OCI-LY7 (cell line): Measurements from ENCODE around the gene SLC6A17. TPM values are rescaled to one million over a fixed set of nuclear protein-coding genes. Genes with fewer than 3 reads are reported as not detected.

Experiments used
- BruUV-seq: library from RNA; stranded (reverse); fragments of 400-500 nt; replicated peaks from 2 replicates; lab custom pipeline; 2021; lab: Mats Ljungman, UMichigan
- CTCF ChIA-PET: fragments of 300-600 bp; sonication (Branson Sonifier 250); formaldehyde crosslinking; loops from one replicate; lab custom pipeline; 2022; ENCODE audit warnings: antibody characterized with exemption; ENCODE audit not compliant: unreplicated experiment; lab: Charles Lee
- POLR2A ChIA-PET: fragments of 300-600 bp; sonication (Branson Sonifier 250); formaldehyde crosslinking; loops from one replicate; lab custom pipeline; 2022; ENCODE audit warnings: antibody characterized with exemption; lab: Charles Lee
- DNase-seq: peaks from one replicate; pipeline ENCODE4 v3.0.0-alpha.2; 2015; ENCODE audit warnings: low spot score
- H2AFZ ChIP-seq: fragments of 200-600 bp; sonication (generic), shearing (Covaris generic); 2 replicates; pipeline ENCODE4 v1.6.1; 2014; ENCODE audit warnings: mild to moderate bottlenecking, antibody characterized with exemption, low read length, moderate library complexity
- H3K27ac ChIP-seq: fragments of 200-600 bp; sonication (generic); 2 replicates; pipeline ENCODE4 v1.5.1; 2014; ENCODE audit warnings: mixed run types, low read depth, mild to moderate bottlenecking, moderate library complexity, low read length, inconsistent platforms; ENCODE audit not compliant: poor library complexity, severe bottlenecking
- H3K36me3 ChIP-seq: fragments of 200-600 bp; sonication (generic); 2 replicates; pipeline ENCODE4 v1.6.1; 2014; ENCODE audit warnings: mild to moderate bottlenecking, antibody characterized with exemption, low read length, moderate library complexity, mixed read lengths; ENCODE audit not compliant: insufficient read depth
- H3K4me1 ChIP-seq: fragments of 200-600 bp; sonication (generic); 2 replicates; pipeline ENCODE4 v1.5.1; 2014; ENCODE audit warnings: mild to moderate bottlenecking, low read length; ENCODE audit not compliant: insufficient read depth, poor library complexity, severe bottlenecking
- H3K4me2 ChIP-seq: fragments of 200-600 bp; sonication (generic); 2 replicates; pipeline ENCODE4 v1.6.1; 2014; ENCODE audit warnings: mild to moderate bottlenecking, low read length
- H3K4me3 ChIP-seq: fragments of 200-600 bp; sonication (generic); 2 replicates; pipeline ENCODE4 v1.5.1; 2014; ENCODE audit warnings: mild to moderate bottlenecking, low read depth, low read length; ENCODE audit not compliant: poor library complexity, severe bottlenecking
- H3K79me2 ChIP-seq: fragments of 200-600 bp; sonication (generic); 2 replicates; pipeline ENCODE4 v1.6.1; 2016; ENCODE audit warnings: low read depth, mild to moderate bottlenecking, low read length, moderate library complexity, mixed read lengths; ENCODE audit not compliant: insufficient read depth
- H3K9me2 ChIP-seq: fragments of 200-600 bp; sonication (generic); 2 replicates; pipeline ENCODE4 v1.6.1; 2016; ENCODE audit warnings: mild to moderate bottlenecking, low read length, mixed read lengths; ENCODE audit not compliant: insufficient read depth
- H3K9me3 ChIP-seq: fragments of 200-600 bp; sonication (generic); 2 replicates; pipeline ENCODE4 v1.6.1; 2014; ENCODE audit warnings: mild to moderate bottlenecking, mixed run types, low read length, mixed read lengths
- H4K20me1 ChIP-seq: fragments of 200-600 bp; sonication (generic); 2 replicates; pipeline ENCODE4 v1.6.1; 2014; ENCODE audit warnings: mild to moderate bottlenecking, antibody characterized with exemption, low read length, moderate library complexity, mixed read lengths; ENCODE audit not compliant: insufficient read depth
- CTCF ChIP-seq: fragments of 200-600 bp; sonication (generic); conservative IDR thresholded peaks from 2 replicates; pipeline ENCODE4 v1.5.1; 2014; ENCODE audit warnings: mild to moderate bottlenecking, antibody characterized with exemption, low read length, moderate library complexity, mixed read lengths
- EZH2phosphoT487 ChIP-seq: fragments of 200-600 bp; sonication (generic); IDR thresholded peaks from 2 replicates; pipeline ENCODE4 v1.6.1; 2018; ENCODE audit warnings: low read depth, borderline replicate concordance, mild to moderate bottlenecking, mixed run types, antibody characterized with exemption, low read length, moderate library complexity, mixed read lengths
- intact Hi-C: fragments of 100-400 bp; cut with micrococcal nuclease; formaldehyde crosslinking; loops from one replicate; pipeline ENCODE4 v1.10.0; 2022; ENCODE audit not compliant: unreplicated experiment
- total RNA-seq, 2 experiments: library from RNA; depleted of rRNA in 1 of 2; stranded (reverse); fragments of >200 nt in 1 of 2; shearing (Covaris generic) in 1 of 2; gene quantifications; 2 replicates each; pipeline ENCODE4 v1.2.3, GENCODE V29; 2014 to 2022

Gene SLC6A17
- total RNA-seq, 2 experiments from 2014 or later, result not detected

- Histone ChIP-seq H3K4me2 (peak overlapping the region; percentile 94), H3K79me2 (no peaks in the 10 kb centered on the region), H4K20me1 (no peaks in the 10 kb centered on the region; the same call in 1 of the 2 replicates), H3K36me3 (no peaks in the 10 kb centered on the region), H3K9me2 (no peaks in the 10 kb centered on the region), H3K9me3 (no peaks in the 10 kb centered on the region), H3K4me3 (peak overlapping the region; percentile 71), H3K27ac (peak overlapping the region; percentile 33), H3K4me1 (peaks cover 31% of the 10 kb centered on the region), H2AFZ (peak overlapping the region; percentile 80)
- intact Hi-C loops, result loop anchor here (1.0 kb wide), 1 partner anchor 127 kb away; no protein-coding TSS in a partner anchor
- BruUV-seq, result no TSS peak
- POLR2A ChIA-PET, result interaction anchor here (0.7 kb wide), 1 partner anchor 198 kb away, joined by 3 read pairs; no protein-coding TSS in a partner anchor
- peak; percentile 58 for DNase-seq
- CTCF ChIA-PET, result interaction anchor here (0.7 to 2.1 kb wide), 2 partner anchors 201 to 250 kb away, joined by 3 to 5 read pairs; no protein-coding TSS in a partner anchor
- TF ChIP-seq EZH2phosphoT487 (no peak), CTCF (no peak)
Observed at GRCh38 chr1:110210604-110211495, 60.6 kb downstream of the SLC6A17 start.

GRCh38 chr1:110211496-110212168 lies 61.3 kb downstream of the SLC6A17 start:
- H3K36me3 ChIP-seq, result no peaks in the 10 kb centered on the region
- peak overlapping the region; percentile 80; the same call in 1 of the 2 replicates for H2AFZ ChIP-seq
- no peaks in the 10 kb centered on the region for H3K79me2 ChIP-seq
- ChIA-PET CTCF (no interaction called here), POLR2A (interaction anchor here (1.4 kb wide), 1 partner anchor 126 kb away, joined by 3 read pairs; no protein-coding TSS in a partner anchor)
- peak overlapping the region; percentile 94 for H3K4me2 ChIP-seq
- DNase-seq, result no peak
- peak overlapping the region; percentile 71 for H3K4me3 ChIP-seq
- H4K20me1 ChIP-seq, result no peaks in the 10 kb centered on the region; the same call in 1 of the 2 replicates
- no peaks in the 10 kb centered on the region for H3K9me2 ChIP-seq
- BruUV-seq, result TSS peak; percentile 73
- H3K9me3 ChIP-seq, result no peaks in the 10 kb centered on the region
- intact Hi-C loops, result no loop called here
- peaks cover 31% of the 10 kb centered on the region for H3K4me1 ChIP-seq
- no peak overlapping the region for H3K27ac ChIP-seq
- TF ChIP-seq EZH2phosphoT487 (no peak), CTCF (no peak)
